ENCODE measurements around the gene RPL28.

The RPL28 gene

GRCh38 chr19:55385724-55386492, at the start of gene RPL28:
TSS of gene RPL28 (plus strand) at chr19:55385932. CDS start at chr19:55386358, 426 bp downstream.
- peak within 1 kb of the TSS; percentile 99 for H3K4me3 ChIP-seq (ENCODE audit: low read depth, low read length)

- H3K4me3 ChIP-seq (ENCODE audit: low read depth, low read length): no peak overlapping the region
Measured at GRCh38 chr19:55336101-55336500, 49.6 kb upstream of the RPL28 start.

GRCh38 chr19:55339105-55339888, 46.4 kb upstream of the RPL28 start, which contains the start of gene KMT5C:
TSS of gene KMT5C (plus strand) at chr19:55339876. CDS start at chr19:55341937, 2,061 bp downstream.
- H3K4me3 ChIP-seq (ENCODE audit: low read depth, low read length): peak within 1 kb of the TSS; percentile 72

GRCh38 chr19:55339889-55340783, 45.6 kb upstream of the RPL28 start:
- H3K4me3 ChIP-seq (ENCODE audit: low read depth, low read length): peak overlapping the region; percentile 72

- peak overlapping the region; percentile 72 for H3K4me3 ChIP-seq (ENCODE audit: low read depth, low read length)
Measured at GRCh38 chr19:55340784-55341147, 45.0 kb upstream of the RPL28 start.

- peak overlapping the region; percentile 72 for H3K4me3 ChIP-seq (ENCODE audit: low read depth, low read length)
Measured at GRCh38 chr19:55341171-55341588, 44.6 kb upstream of the RPL28 start.

GRCh38 chr19:55341595-55342531, 43.9 kb upstream of the RPL28 start:
- no peak overlapping the region for H3K4me3 ChIP-seq (ENCODE audit: low read depth, low read length)

GRCh38 chr19:55344444-55344843, 41.3 kb upstream of the RPL28 start:
- H3K4me3 ChIP-seq (ENCODE audit: low read depth, low read length): no peak overlapping the region

- no peak overlapping the region for H3K4me3 ChIP-seq (ENCODE audit: low read depth, low read length)
Measured at GRCh38 chr19:55345101-55345817, 40.5 kb upstream of the RPL28 start.

GRCh38 chr19:55345818-55346724, 39.7 kb upstream of the RPL28 start:
- H3K4me3 ChIP-seq (ENCODE audit: low read depth, low read length): no peak overlapping the region

- no peak overlapping the region for H3K4me3 ChIP-seq (ENCODE audit: low read depth, low read length)
Measured at GRCh38 chr19:55346725-55347441, 38.8 kb upstream of the RPL28 start.

- H3K4me3 ChIP-seq (ENCODE audit: low read depth, low read length): no peak overlapping the region
Measured at GRCh38 chr19:55347442-55348009, 38.2 kb upstream of the RPL28 start.

- H3K4me3 ChIP-seq (ENCODE audit: low read depth, low read length): no peak overlapping the region
Measured at GRCh38 chr19:55348317-55349034, 37.3 kb upstream of the RPL28 start.

- H3K4me3 ChIP-seq (ENCODE audit: low read depth, low read length): no peak overlapping the region
Measured at GRCh38 chr19:55350620-55351315, 35.0 kb upstream of the RPL28 start.

GRCh38 chr19:55352040-55352439, 33.7 kb upstream of the RPL28 start:
- no peak overlapping the region for H3K4me3 ChIP-seq (ENCODE audit: low read depth, low read length)

- H3K4me3 ChIP-seq (ENCODE audit: low read depth, low read length): no peak overlapping the region
Measured at GRCh38 chr19:55352549-55353145, 33.1 kb upstream of the RPL28 start.

Data from iPS-11a (cell line).